Measurements from ENCODE around the gene AUP1.

GRCh38 chr2:74578408-74578807, 48.9 kb upstream of the AUP1 start:
- no peak for TF ChIP-seq CTCF (IDR thresholded peaks at IDR 0.05; ENCODE audit: control extremely low read depth in 1 of 3, insufficient read depth in 1 of 3, low read depth in 1 of 3, low read length in 3 of 3)
- no peak for TF ChIP-seq SP1 (IDR thresholded peaks at IDR 0.05; ENCODE audit: low read depth, low read length)
- TF ChIP-seq POLR2AphosphoS5 (IDR thresholded peaks at IDR 0.05; ENCODE audit: low read depth, low read length), result no peak
- no peak for TF ChIP-seq MAX (IDR thresholded peaks at IDR 0.05)
